ENCODE data around the gene SRSF1. TPM values are rescaled to one million over a fixed set of nuclear protein-coding genes. Genes with fewer than 3 reads are reported as not detected.

SRSF1 gene
- total and polyA plus RNA-seq, 4 donors = 76.7 to 235 (median 156) TPM

DNA sequence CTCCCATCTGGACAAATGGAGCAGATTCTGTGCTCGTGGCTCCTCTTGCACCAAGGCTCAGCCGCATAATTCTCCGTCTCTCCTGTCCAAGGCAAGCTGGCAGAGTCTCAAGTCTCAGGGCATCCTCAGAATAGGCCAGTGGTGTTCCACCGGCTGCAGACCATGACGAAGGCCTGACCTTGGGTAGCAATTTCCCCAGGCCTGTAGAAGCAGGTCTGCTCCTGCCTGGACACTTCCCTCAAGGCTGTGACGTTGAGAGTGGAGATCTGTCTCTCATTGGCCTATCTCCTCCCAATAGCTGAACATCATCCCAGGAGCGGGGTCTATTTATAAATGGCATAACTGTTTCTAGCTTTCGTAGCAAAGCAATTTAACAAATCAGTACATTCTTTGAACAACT is 33.3 kb upstream of the SRSF1 start:
- Histone ChIP-seq H3K27ac (ENCODE audit: low read depth in 1 of 2, low read length in 1 of 2) (no peak overlapping the region), H3K9me3 (ENCODE audit: control insufficient read depth in 4 of 4, insufficient read depth in 3 of 4, low read length in 3 of 4) (no peaks in the 10 kb centered on the region), H3K36me3 (ENCODE audit: control insufficient read depth in 4 of 4, insufficient read depth in 4 of 4, low read length in 4 of 4) (no peaks in the 10 kb centered on the region), H3K4me1 (ENCODE audit: control insufficient read depth in 5 of 5, insufficient read depth in 5 of 5, low read length in 5 of 5) (no peaks in the 10 kb centered on the region), H3K4me3 (no peak overlapping the region), H3K27me3 (ENCODE audit: control insufficient read depth in 3 of 3, insufficient read depth in 3 of 3, low read length in 2 of 3) (no peaks in the 10 kb centered on the region), H3K9ac (ENCODE audit: insufficient read depth in 1 of 2, low read length in 2 of 2) (no peak overlapping the region)
- TF ChIP-seq, protein P1, sequence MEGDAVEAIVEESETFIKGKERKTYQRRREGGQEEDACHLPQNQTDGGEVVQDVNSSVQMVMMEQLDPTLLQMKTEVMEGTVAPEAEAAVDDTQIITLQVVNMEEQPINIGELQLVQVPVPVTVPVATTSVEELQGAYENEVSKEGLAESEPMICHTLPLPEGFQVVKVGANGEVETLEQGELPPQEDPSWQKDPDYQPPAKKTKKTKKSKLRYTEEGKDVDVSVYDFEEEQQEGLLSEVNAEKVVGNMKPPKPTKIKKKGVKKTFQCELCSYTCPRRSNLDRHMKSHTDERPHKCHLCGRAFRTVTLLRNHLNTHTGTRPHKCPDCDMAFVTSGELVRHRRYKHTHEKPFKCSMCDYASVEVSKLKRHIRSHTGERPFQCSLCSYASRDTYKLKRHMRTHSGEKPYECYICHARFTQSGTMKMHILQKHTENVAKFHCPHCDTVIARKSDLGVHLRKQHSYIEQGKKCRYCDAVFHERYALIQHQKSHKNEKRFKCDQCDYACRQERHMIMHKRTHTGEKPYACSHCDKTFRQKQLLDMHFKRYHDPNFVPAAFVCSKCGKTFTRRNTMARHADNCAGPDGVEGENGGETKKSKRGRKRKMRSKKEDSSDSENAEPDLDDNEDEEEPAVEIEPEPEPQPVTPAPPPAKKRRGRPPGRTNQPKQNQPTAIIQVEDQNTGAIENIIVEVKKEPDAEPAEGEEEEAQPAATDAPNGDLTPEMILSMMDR (IDR thresholded peaks at IDR 0.05; ENCODE audit: control extremely low read depth, extremely low read depth) = no peak
- no peak for ATAC-seq (ENCODE audit: insufficient read depth, low FRiP score)
- no peak for DNase-seq
- WGBS, 2 donors = 81 to 87% methylated on average over 8 of the region's 8 CpGs

DNA sequence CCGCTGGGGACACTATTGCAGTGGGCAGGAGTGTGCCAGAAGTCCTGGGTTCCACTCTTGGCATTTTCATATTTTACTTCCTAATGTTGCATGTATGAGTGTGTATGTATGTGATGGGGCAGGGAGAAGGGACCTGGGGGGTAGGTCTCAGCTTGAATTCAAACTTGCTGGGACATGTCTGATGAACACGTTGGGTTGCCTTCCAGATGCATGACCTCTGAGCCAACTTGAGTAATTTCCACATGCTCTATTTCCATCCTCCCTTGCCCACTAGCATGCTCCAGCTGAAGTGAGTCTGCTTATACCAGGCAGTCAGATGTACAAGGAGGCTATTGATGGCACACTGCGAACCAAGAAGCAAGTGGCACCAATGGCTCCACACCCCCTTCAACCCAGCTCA is 32.9 kb upstream of the SRSF1 start:
- WGBS, 2 donors = 91 to 93% methylated on average over 3 of the region's 3 CpGs
- H3K9ac ChIP-seq (ENCODE audit: insufficient read depth in 1 of 2, low read length in 2 of 2) = no peak overlapping the region
- H3K4me3 ChIP-seq = no peak overlapping the region
- no peak for DNase-seq
- no peaks in the 10 kb centered on the region for H3K9me3 ChIP-seq (ENCODE audit: control insufficient read depth in 4 of 4, insufficient read depth in 3 of 4, low read length in 3 of 4)
- H3K4me1 ChIP-seq (ENCODE audit: control insufficient read depth in 5 of 5, insufficient read depth in 5 of 5, low read length in 5 of 5) = no peaks in the 10 kb centered on the region
- H3K27ac ChIP-seq (ENCODE audit: low read depth in 1 of 2, low read length in 1 of 2) = no peak overlapping the region
- H3K36me3 ChIP-seq (ENCODE audit: control insufficient read depth in 4 of 4, insufficient read depth in 4 of 4, low read length in 4 of 4) = no peaks in the 10 kb centered on the region
- no peaks in the 10 kb centered on the region for H3K27me3 ChIP-seq (ENCODE audit: control insufficient read depth in 3 of 3, insufficient read depth in 3 of 3, low read length in 2 of 3)
- no peak for ATAC-seq (ENCODE audit: insufficient read depth, low FRiP score)
- TF ChIP-seq, protein P1 (IDR thresholded peaks at IDR 0.05; ENCODE audit: control extremely low read depth, extremely low read depth) = no peak

DNA sequence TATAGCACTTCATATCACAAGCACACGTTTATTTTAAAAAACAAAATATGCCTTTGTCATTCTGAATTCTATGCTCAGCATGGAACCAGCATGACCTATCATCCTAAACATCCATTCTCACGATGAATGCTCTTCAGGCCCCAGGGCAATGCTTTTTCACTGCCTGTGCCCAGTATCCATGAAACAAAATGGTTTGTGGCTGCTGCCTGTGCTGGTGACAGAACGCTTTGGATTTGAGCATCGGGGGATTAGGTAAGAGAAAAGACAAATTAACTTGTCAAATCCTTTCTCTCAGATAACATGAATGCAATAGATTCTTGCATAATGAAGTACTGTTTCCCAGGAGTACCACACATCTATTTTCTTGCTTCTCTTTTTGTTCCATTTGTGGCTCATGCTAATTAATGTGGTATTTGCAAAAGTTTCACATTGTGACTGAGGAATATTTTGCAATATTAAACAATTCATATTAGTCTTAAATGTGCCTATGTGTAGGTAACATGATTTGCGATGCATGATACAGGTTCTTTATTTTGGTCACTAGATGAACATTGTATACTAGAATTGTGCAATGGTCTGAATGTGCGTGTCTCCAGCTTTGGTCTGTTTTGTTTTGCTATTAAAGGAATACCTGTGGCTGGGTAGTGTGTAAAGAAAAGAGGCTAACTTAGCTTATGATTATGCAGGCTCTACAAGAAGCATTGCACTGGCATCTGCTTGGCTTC is 25.8 kb upstream of the SRSF1 start:
- Histone ChIP-seq H3K4me3 (no peak overlapping the region), H3K4me1 (ENCODE audit: control insufficient read depth in 5 of 5, insufficient read depth in 5 of 5, low read length in 5 of 5) (no peaks in the 10 kb centered on the region), H3K27ac (ENCODE audit: low read depth in 1 of 2, low read length in 1 of 2) (no peak overlapping the region), H3K9me3 (ENCODE audit: control insufficient read depth in 4 of 4, insufficient read depth in 3 of 4, low read length in 3 of 4) (no peaks in the 10 kb centered on the region), H3K36me3 (ENCODE audit: control insufficient read depth in 4 of 4, insufficient read depth in 4 of 4, low read length in 4 of 4) (no peaks in the 10 kb centered on the region), H3K9ac (ENCODE audit: insufficient read depth in 1 of 2, low read length in 2 of 2) (no peak overlapping the region), H3K27me3 (ENCODE audit: control insufficient read depth in 3 of 3, insufficient read depth in 3 of 3, low read length in 2 of 3) (no peaks in the 10 kb centered on the region)
- 54 to 57% methylated on average over 6 of the region's 6 CpGs for WGBS, 2 donors
- ATAC-seq (ENCODE audit: insufficient read depth, low FRiP score) (no peak), DNase-seq (no peak)
- TF ChIP-seq, protein P1 (IDR thresholded peaks at IDR 0.05; ENCODE audit: control extremely low read depth, extremely low read depth) = no peak

DNA sequence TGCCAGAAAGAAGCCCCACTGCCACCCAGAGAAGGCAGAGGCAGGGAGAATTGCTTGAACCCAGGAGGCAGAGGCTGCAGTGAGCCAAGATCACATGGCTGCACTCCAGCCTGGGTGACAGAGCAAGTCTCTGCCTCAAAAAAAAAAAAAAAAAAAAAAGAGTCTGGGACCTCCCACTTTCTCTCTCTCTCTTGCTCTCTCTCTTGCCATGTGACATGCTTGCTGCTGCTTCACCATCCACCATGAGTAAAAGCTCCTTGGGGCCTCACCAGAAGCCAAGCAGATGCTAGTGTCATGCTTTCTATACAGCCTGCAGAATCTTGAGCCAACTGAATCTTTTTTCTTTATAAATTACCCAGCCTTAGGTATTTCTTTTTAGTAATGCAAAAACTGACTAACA is 21.5 kb upstream of the SRSF1 start:
- Histone ChIP-seq H3K9ac (ENCODE audit: insufficient read depth in 1 of 2, low read length in 2 of 2) (no peak overlapping the region), H3K36me3 (ENCODE audit: control insufficient read depth in 4 of 4, insufficient read depth in 4 of 4, low read length in 4 of 4) (no peaks in the 10 kb centered on the region), H3K27ac (ENCODE audit: low read depth in 1 of 2, low read length in 1 of 2) (no peak overlapping the region), H3K27me3 (ENCODE audit: control insufficient read depth in 3 of 3, insufficient read depth in 3 of 3, low read length in 2 of 3) (no peaks in the 10 kb centered on the region), H3K9me3 (ENCODE audit: control insufficient read depth in 4 of 4, insufficient read depth in 3 of 4, low read length in 3 of 4) (no peaks in the 10 kb centered on the region), H3K4me3 (no peak overlapping the region), H3K4me1 (ENCODE audit: control insufficient read depth in 5 of 5, insufficient read depth in 5 of 5, low read length in 5 of 5) (no peaks in the 10 kb centered on the region)
- ATAC-seq (ENCODE audit: insufficient read depth, low FRiP score) (no peak), DNase-seq (no peak)
- TF ChIP-seq, protein P1 (IDR thresholded peaks at IDR 0.05; ENCODE audit: control extremely low read depth, extremely low read depth) = no peak
